ENCODE data around the gene FAM171A1.
"Not testable (repeated sequence)": the region's sequence is repeated elsewhere in the genome, so short reads cannot be mapped to it uniquely, and the experiment has no call there.

Gene FAM171A1

GRCh38 chr10:15344256-15344875 is 26.7 kb downstream of the FAM171A1 start:
- DNase-seq (ENCODE audit: low spot score): no peak

- no peak for DNase-seq (ENCODE audit: low spot score)
Observed at GRCh38 chr10:15342970-15343369, 28.1 kb downstream of the FAM171A1 start.

GRCh38 chr10:15341502-15342128 is 29.5 kb downstream of the FAM171A1 start:
- DNase-seq (ENCODE audit: low spot score): no peak

- no peak for DNase-seq (ENCODE audit: low spot score)
Observed at GRCh38 chr10:15339892-15340291, 31.2 kb downstream of the FAM171A1 start.

GRCh38 chr10:15337441-15337923 is 33.6 kb downstream of the FAM171A1 start:
- DNase-seq (ENCODE audit: low spot score): not testable (repeated sequence)

GRCh38 chr10:15336211-15336610 is 34.9 kb downstream of the FAM171A1 start:
- DNase-seq (ENCODE audit: low spot score): no peak

GRCh38 chr10:15335508-15335907 is 35.6 kb downstream of the FAM171A1 start:
- DNase-seq (ENCODE audit: low spot score): no peak

GRCh38 chr10:15334650-15335323 is 36.3 kb downstream of the FAM171A1 start:
- no peak for DNase-seq (ENCODE audit: low spot score)

GRCh38 chr10:15333909-15334649 is 37.0 kb downstream of the FAM171A1 start:
- DNase-seq (ENCODE audit: low spot score): peak; percentile 64

GRCh38 chr10:15333181-15333580 is 37.9 kb downstream of the FAM171A1 start:
- not testable (repeated sequence) for DNase-seq (ENCODE audit: low spot score)

- no peak for DNase-seq (ENCODE audit: low spot score)
Observed at GRCh38 chr10:15331461-15331860, 39.6 kb downstream of the FAM171A1 start.

- no peak for DNase-seq (ENCODE audit: low spot score)
Observed at GRCh38 chr10:15329437-15329836, 41.7 kb downstream of the FAM171A1 start.

- DNase-seq (ENCODE audit: low spot score): no peak
Observed at GRCh38 chr10:15325944-15326284, 45.2 kb downstream of the FAM171A1 start.

- DNase-seq (ENCODE audit: low spot score): peak; percentile 72
Observed at GRCh38 chr10:15325243-15325943, 45.7 kb downstream of the FAM171A1 start.

GRCh38 chr10:15324611-15325010 is 46.5 kb downstream of the FAM171A1 start:
- DNase-seq (ENCODE audit: low spot score): no peak

- DNase-seq (ENCODE audit: low spot score): no peak
Observed at GRCh38 chr10:15324113-15324512, 47.0 kb downstream of the FAM171A1 start.

- no peak for DNase-seq (ENCODE audit: low spot score)
Observed at GRCh38 chr10:15322356-15322755, 48.7 kb downstream of the FAM171A1 start.

- no peak for DNase-seq (ENCODE audit: low spot score)
Observed at GRCh38 chr10:15321431-15322341, 49.4 kb downstream of the FAM171A1 start.

- DNase-seq (ENCODE audit: low spot score): no peak
Observed at GRCh38 chr10:15320522-15321203, 50.4 kb downstream of the FAM171A1 start.

GRCh38 chr10:15320118-15320517 is 51.0 kb downstream of the FAM171A1 start:
- DNase-seq (ENCODE audit: low spot score): no peak

All from SW480 (cell line).